Left ventricle myocardium superior (tissue), 1 donor: ENCODE measurements around the gene TMEM255B. TPM values are rescaled to one million over a fixed set of nuclear protein-coding genes. Genes with fewer than 3 reads are reported as not detected.
"Not testable (repeated sequence)": the region's sequence is repeated elsewhere in the genome, so short reads cannot be mapped to it uniquely, and the experiment has no call there.

Source experiments
- ATAC-seq: fragments of 200-7000 bp; cut with Tn5 transposase; one replicate; pipeline ENCODE4 v1.9.1; 2020; ENCODE audit warnings: mild to moderate bottlenecking, moderate library complexity
- DNase-seq: peaks from one replicate; pipeline ENCODE4 v3.0.0-alpha.2; 2020
- intact Hi-C: fragments of 100-400 bp; cut with micrococcal nuclease; formaldehyde crosslinking; loops from one replicate; pipeline ENCODE4 v1.11.0; 2022
- total RNA-seq: library from RNA; stranded (reverse); fragmentation: NEBNext Ultra II Directional; extraction: Animal tissue kit (Norgen Biotek cat#: 25700); gene quantifications from one replicate; pipeline ENCODE4 v1.2.1, GENCODE V29; 2021
- donor health status: DM: no; HTN: yes; CAD: no; lungs with severe emphysema.

Gene TMEM255B
- total RNA-seq, 1 donor from 2014 or later = 12.1 TPM

DNA sequence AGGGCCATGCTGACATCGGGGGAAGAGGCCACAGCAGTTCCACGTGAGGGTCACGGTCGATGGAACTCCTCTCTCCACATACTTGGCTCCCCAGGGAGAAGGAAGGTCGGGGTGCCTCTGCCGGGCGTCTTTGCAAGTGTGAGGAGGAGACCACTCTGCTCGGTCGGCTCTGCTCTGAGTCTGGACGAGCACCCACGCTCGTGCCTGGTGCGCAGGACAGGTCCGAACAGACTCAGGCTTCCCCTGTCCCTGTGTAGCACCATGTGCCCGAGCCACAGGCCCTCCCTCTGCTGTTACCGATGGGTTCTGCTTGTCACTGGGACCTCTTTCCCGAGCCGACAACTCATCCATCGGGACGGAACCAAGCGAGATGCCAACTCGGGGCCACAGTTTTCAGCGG, 35.1 kb downstream of the TMEM255B start:
- ATAC-seq = no peak
- peak; percentile 19 for DNase-seq
- intact Hi-C loops = no loop called here

DNA sequence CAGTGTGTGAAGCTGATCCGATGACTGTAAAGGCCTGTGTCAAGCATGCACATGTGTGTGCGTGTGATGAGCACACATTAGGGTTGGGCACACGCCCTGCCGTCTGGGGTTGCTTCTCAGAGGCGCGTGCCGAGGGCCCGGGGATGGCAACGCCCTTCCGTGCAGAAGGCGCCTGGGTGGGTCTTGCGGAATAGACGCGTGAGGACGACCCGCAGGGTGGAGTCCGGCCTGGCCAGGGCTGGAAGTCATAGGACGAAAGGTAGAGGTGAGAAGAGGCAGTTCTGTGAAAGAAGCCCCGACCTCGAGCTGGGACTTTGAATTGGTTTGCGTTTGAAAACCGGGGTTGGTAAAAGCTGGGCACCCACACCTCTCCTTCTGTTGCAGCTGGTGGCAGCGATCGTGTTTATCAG, 35.7 kb downstream of the TMEM255B start:
- DNase-seq (peak; percentile 23), ATAC-seq (no peak)
- intact Hi-C loops = no loop called here

DNA sequence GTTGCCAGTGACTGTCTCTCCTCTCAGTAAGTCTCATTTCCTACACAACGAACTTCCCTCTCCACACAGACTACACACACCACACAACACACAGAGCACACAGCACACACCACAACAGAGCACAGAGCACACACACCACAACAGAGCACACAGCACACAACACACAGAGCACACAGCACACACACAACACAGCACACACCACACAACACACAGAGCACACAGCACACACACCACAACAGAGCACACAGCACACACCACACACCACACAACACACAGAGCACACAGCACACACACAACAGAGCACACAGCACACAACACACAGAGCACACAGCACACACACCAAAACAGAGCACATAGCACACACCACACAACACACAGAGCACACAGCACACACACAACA, 36.3 kb downstream of the TMEM255B start:
- intact Hi-C loops, DNase-seq, ATAC-seq: not testable (repeated sequence)

DNA sequence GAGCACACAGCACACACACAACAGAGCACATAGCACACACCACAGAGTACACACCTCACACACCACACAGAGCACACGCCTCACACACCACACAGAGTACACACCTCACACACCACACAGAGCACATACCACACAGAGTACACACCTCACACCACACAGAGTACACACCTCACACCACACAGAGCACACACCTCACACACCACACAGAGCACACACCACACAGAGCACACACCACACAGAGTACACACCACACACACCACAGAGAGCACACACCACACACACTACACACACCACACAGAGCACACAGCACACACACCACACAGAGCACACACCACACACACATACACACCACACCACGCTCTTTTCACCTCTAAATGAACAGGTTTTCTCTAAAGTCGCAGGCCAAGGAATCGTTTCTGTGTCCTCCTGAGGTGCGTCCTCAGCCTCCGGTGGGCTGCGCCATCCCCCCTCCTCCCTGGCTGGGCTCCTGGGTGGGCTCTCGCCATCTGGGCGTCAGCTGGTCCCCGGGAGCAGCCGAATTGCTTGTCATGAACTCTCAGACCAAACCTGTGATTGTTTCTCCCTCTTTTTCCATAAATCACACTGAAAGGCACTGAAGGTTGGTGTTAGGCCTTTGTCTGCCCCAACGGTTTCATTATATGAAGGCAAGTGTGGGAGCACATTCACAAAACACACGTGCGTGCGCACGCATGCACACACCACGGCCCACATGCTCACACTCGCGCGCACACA, 37.4 kb downstream of the TMEM255B start:
- intact Hi-C loops = no loop called here
- no peak for ATAC-seq
- peak; percentile 12 for DNase-seq

DNA sequence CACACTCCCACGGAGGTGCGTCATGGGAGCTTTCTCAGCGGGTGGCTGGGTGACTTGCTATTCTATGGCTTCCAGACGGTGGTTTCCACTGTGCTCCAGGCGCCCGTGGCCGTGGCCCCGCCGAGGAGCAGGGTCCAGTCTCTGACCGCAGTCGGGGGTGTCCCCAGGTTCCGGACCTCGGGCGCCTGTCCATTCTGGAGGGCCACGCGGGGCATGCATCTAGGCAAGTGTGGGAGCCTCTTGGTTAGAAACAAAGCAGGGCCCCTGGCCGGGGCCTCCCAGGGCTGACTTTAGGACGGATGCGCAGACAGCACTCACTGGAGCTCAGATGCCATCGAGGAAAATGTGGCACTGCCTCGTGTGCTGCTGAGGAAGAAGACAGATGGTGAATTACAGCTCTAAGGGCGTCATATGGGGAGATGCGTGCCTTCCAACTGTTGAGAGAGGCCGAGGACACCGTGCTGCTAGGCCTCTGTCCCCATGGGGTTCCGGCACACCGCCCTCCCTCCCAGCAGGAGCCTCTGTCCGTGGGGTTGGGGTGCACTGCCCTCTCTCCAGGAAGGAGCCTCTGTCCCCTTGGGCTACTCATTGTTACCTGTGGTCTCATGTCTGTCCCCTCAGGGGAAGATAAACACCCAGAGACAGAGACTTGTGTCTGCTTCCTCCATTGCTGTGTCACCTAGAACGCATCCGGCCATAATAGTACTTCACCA, 38.1 kb downstream of the TMEM255B start:
- intact Hi-C loops = no loop called here
- peak; percentile 25 for DNase-seq

DNA sequence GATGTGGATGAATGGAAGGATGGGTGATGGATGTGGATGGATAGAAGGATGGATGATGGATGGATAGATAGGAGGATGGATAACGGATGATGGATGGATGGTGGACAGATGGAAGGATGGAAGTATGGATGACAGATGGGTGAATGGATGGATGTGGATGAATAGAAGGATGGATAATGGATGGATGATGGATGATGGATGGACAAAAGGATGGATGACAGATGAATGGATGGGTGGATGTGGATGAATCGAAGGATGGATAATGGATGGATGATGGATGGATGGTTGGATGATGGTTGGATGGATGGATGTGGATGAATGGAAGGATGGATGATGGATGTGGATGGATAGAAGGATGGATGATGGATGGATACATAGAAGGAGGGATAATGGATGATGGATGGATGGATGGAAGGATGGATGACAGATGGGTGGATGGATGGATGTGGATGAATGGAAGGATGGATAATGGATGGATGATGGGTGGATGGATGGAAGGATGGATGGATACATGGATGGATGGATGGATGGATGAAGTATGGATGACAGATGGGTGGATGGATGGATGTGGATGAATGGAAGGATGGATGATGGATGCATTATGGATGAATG, 39.3 kb downstream of the TMEM255B start:
- intact Hi-C loops = no loop called here
- DNase-seq = no peak
- no peak for ATAC-seq

More for the DNA sequence above, 38.1 kb downstream of the TMEM255B start:
- ATAC-seq = no peak

DNA sequence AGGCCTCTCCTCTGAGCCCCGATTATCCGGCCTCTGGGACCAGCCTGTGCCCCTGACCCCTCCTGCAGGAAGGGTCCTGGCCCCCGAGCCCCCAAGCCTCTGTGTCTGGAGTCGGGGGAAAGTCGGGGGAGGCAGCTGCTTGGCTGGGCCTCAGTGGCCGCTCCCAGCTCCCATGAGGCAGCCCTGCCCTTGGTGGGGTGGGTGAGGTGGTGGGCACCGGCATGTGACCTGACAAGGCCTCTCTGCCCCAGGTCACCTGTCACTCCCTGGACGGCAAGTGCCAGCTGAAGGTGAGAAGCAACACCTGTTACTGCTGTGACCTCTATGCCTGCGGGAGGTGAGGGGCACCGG, 41.5 kb downstream of the TMEM255B start:
- intact Hi-C loops = no loop called here
- peak; percentile 19 for DNase-seq
- ATAC-seq = no peak

DNA sequence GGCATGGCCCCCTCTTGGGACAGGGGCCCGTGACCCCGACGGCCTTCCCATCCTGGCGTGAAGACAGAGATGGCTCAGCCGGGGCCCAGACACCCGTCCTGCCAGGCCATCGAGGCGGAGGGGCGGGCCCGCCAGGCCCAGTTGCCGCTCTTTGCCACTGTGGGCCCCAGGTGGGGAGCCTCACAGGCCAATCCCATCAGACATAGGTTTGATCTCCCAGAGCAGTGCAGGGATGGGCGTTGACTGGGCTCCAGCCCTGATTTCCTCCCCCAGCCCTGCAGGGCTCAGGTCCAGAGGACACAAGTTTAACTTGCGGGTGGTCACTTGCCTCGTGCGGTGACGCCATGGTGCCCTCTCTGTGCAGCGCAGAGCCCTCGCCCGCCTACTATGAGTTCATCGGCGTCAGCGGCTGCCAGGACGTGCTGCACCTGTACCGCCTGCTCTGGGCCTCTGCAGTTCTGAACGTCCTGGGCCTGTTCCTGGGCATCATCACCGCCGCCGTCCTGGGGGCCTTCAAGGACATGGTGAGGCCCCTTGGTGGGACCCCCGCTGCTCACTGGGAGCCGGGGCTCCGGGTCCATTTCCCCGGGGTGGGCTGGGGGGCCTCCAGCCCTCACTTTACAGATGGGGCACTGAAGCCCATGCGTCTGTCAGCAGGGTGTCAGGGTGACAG, 42.4 kb downstream of the TMEM255B start:
- ATAC-seq = no peak
- intact Hi-C loops = no loop called here
- peak; percentile 26 for DNase-seq

DNA sequence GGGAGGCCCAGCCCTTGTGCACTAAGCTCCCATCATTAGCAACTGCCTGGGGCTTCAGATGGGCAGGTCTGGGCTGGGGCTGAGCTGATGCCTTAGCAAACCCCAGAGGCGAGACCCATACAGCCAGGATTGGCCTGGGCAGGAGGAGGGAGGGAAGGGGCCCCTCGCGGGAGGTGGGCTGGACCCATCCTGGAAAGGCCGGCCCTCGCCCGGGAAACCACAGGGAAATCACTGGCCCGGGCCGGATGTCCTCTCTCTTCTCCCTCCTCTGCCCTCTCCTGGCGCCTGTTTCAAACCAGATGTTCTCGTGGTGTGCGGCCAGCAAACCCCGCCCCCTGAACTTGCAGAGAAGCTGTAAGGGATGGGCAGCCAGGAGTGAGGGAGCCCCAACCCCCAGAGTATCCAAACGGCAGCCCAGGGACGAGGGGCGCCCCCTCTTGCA, 43.1 kb downstream of the TMEM255B start:
- DNase-seq (peak; percentile 77), ATAC-seq (peak; percentile 75)
- intact Hi-C loops = no loop called here

DNA sequence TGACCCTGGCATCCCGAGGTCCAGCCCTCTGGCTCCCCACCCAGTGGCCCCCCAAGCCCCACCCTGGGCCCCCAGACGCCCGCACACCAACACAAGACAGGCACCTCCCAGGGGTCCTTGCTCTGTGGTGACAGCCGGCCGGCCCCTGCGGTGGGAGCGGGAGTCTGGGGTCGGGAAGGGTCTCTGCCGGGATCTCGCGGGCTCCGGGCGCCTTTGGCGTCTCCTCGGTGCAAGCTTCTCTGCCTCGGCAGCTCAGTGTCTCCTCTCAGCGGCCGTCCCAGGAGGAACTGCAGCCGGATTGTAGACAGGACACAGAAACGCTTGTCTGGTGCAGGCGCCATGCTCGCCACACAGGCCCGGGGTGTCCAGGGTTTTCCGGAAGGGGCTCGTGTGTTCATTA, 43.7 kb downstream of the TMEM255B start:
- DNase-seq (peak; percentile 34), ATAC-seq (peak; percentile 18)
- intact Hi-C loops = no loop called here

DNA sequence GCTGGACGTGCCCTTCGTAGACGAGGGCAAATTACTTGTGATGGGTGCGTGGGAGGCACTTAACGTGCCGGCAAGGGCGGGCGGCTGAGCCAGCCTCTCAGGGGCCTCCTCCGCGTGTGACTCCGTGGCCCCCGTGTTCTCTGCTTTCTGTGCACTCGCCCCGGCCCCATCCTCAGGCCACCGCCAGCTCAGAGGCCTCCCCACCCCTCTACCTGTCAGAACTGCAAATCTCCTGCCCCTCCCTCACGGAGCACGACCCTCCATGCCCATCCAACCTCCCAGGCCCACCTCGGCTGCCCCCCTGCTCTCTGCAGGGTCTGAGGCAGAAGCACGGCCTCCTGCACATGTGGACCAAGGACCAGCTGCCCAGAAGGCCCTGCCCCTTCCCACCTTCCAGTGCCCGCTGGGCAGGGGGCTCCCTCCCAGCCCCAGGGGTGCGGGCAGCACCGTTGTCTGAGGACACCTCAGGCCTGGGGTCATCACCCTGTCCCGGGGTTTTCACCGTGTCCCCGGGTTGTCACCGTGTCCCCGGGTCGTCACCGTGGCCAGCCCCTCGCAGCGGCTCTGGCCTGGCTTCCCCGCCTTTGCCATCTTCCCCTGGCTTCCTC, 44.5 kb downstream of the TMEM255B start:
- DNase-seq (peak; percentile 19), ATAC-seq (no peak)
- intact Hi-C loops = no loop called here

DNA sequence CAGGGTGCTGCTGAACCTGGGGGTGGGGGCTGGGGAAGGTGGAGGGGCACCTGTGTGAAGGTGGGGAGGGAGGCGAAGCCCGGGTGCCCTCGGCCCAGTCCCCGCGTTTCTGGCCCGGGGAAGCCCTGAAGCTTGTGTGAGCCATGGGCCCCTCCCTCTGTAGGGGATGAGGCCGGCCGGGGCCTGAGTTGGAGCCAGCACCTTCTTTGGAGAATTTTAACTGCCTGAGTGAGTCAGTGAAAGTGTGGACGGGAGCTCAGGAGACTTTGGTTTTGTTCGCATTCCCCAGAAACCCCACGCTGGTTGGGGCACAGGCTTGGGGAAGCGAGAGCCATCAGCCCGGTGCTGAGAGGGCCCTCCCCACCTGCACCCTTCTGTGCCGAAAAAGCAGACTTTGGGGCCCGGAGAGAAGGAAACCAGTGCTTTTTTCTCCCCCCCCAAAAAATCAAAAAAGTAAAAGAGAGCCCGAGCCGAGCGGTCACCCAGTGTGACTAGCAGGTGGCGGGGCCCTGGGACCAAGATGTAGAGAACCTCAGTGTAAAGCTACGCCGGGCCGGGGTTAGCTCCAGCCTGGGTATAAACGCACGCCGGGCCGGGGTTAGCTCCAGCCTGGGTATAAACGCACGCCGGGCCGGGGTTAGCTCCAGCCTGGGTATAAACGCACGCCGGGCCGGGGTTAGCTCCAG, 45.1 kb downstream of the TMEM255B start:
- ATAC-seq (no peak), DNase-seq (peak; percentile 18)

DNA sequence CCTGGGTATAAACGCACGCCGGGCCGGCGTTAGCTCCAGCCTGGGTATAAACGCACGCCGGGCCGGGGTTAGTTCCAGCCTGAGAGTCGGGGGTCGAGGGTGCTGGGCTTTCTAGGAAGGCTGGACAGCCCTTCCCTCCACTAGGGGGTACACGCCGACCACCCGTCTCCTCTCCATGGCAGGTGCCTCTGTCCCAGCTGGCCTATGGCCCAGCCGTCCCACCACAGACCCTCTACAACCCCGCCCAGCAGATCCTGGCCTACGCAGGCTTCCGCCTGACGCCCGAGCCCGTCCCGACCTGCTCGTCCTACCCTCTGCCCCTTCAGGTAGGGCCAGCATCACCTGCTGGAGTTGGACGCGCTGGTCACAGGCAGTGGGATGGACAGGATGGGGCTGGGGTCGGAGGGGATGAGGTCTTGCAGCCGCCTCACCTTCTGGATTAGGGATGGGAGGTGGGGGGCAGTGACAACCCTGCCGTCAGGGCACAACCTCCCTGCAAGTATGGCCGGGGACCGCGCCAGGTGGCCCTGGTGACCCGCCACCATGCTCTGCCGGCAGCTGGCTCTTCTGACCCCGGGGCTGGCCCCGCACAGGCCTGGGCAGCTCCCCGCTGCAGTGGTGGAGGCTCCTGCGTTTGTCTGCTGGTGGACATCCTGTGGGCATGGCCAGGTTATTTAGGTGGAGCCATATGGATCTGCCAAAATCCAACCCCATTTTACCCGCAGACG, 45.8 kb downstream of the TMEM255B start:
- DNase-seq (peak; percentile 18), ATAC-seq (no peak)
- intact Hi-C loops = no loop called here

More for the DNA sequence above, 45.1 kb downstream of the TMEM255B start:
- intact Hi-C loops = no loop called here

DNA sequence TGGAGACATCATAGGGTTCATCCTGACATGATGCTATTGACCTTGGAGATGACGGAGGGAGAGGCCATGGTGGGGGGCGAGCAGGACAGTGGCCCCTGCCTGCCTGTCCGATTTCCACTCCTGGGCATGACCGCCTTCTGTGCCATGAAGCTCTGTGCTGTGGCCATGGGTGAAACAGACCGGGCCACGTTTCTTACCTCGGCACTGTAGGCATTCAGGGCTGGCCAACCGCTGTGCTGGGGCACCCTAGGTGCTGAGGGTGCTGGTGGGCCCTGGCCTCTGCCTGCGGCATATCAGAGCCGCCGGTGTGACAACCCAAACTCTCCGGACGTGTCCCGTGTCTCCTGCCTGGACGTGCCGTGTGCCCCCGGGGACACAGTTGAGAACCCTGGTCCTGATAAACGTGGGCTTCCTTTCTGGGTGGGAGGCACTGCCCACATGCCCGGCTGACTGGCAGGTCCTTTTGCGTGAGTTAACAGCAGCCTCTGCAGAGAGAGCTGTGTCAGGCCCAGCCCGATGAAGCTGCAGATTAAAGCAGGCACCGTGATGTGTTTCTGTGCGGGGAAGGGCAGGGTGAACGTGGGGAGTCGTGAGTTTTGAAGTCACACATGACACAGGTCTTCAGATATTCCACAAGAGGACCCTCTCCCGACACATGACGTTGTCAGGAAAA, 46.5 kb downstream of the TMEM255B start:
- DNase-seq (peak; percentile 10), ATAC-seq (no peak)
- intact Hi-C loops = no loop called here

DNA sequence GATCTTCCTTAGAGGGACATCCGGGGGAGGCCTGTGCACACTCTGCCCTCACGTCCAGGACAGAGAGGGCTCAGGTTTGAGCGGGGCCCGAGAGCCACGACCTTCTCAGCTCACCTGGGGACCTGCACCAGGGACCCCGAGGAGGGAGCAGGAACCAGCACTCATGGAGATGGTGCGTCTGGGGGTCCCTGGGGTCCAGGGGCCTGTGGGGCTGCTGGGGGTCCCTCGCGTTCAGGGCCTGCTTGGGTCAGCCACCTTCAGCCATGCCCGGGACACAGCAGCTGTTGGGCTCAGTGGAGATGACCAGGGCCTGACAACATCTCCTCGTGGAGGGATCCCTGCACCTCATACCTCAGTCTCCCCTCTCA, 47.1 kb downstream of the TMEM255B start:
- intact Hi-C loops = no loop called here
- no peak for ATAC-seq
- DNase-seq = no peak

DNA sequence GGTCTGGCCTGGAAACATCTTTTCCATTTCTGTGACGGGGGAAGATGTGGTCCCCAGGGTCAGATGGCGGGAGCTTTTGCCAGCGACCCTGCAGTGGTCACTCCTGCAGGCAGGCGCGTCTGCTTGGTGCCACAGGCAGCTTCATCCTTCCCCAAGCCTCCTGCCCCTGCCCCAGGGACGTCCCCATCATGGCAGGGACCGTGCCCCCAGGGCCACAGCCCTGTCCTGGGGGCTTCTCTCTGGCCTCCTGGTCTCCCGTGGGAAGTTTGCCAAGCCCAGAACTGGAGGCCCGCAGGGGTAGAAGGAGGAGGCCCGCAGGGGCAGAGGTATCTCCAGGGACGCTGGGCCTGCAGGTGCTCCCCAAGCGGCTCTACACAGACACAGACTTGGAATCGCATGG, 47.5 kb downstream of the TMEM255B start:
- DNase-seq (peak; percentile 13), ATAC-seq (no peak)
- intact Hi-C loops = no loop called here

DNA sequence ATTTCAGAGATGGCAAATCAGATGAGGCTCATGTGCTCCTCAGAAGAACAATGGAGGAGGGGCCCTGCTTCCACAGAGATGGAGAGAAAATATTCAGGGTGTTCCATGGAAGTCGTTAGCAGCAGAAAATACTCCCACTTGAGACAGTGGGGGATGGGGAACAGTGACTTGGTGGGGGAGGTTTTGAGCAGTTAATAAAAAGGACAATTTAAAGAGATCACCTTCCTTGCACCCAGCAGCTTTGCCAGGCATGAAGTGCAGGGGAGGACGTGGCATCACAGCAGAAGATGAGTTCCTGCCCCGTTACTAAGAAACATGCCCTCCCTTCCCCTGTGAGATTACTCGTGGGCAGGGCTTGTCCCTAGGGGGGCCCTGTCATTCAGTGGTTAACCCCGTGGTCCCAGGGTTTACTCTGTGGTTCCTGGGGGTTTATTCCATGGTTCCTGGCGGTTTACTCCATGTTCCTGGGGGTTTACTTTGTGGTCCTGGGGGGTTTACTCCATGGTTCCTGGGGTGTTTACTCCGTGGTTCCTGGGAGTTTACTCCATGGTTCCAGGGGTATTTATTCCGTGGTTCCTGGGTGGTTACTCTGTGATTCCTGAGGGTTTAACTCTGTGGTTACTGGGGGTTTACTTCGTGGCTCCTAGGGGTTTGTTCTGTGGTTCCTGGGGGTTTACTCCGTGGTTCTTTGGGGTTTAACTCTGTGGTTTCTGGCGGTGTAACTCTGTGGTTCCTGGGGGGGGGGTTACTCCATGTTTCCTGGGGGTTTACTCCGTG, 49.2 kb downstream of the TMEM255B start:
- intact Hi-C loops = no loop called here
- ATAC-seq (no peak), DNase-seq (no peak)
